Peyer's patch (tissue), 4 donors: ENCODE results near the gene DNAJC8.

Source experiments
- CTCF ChIP-seq, 6 experiments: fragments of 450-650 bp in 4 of 6; fragments of 200-600 bp in 2 of 6; sonication (generic) in 1 of 6; IDR thresholded peaks; one replicate each; pipeline ENCODE4 v1.5.1; 2017 to 2019; ENCODE audit warnings: antibody characterized with exemption in 6 of 6, mild to moderate bottlenecking in 3 of 6, moderate library complexity in 1 of 6
- POLR2A ChIP-seq, 2 donors: fragments of 450-650 bp; IDR thresholded peaks; one replicate each; pipeline ENCODE4 v1.5.1; 2017; ENCODE audit warnings: antibody characterized with exemption in 2 of 2, mild to moderate bottlenecking in 2 of 2, moderate library complexity in 2 of 2

- TF ChIP-seq CTCF (IDR thresholded peaks at IDR 0.05) (no peak), POLR2A (IDR thresholded peaks at IDR 0.05) (no peak)
Measured at GRCh38 chr1:28173980-28174297, 58.9 kb downstream of the DNAJC8 start.
